GM19395 (cell line): ENCODE results near the gene SLC2A4RG.

Source experiments
- ATAC-seq: cut with Tn5 transposase; IDR thresholded peaks from one replicate; pipeline ENCODE4 v1.9.1; 2021; ENCODE audit warnings: mild to moderate bottlenecking, moderate library complexity; ENCODE audit not compliant: unreplicated experiment

The SLC2A4RG gene

GRCh38 chr20:63738687-63739129, 868 bp upstream of the SLC2A4RG start:
- ATAC-seq, result no peak

DNA sequence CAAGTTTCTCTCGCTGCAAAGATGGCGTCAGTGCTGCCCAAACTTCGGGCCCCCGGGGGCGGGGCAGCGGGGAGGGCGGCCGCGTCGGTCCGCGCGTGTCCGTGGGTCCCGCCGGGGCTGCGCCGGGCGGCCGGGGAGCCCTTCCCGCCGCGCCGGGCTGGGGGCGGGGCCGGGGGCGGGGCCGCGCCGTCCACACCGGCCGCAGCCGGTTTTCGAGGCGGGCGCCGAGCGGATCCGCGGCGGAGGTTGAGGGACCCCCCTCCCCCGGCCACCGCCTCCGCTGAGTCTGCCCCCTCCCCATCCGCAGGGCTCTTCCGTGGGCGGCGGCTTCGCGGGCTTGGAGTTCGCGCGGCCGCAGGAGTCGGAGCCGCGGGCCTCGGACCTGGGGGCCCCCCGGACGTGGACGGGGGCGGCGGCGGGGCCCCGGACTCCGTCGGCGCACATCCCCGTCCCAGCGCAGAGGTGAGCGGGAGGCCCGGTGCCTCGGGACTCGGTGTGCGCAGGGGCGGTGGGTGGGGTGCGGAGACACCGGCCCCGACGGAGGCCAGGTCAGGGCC, 572 bp downstream of the SLC2A4RG start:
- ATAC-seq, result no peak

GRCh38 chr20:63740627-63741353, 1.2 kb downstream of the SLC2A4RG start:
- ATAC-seq, result no peak

GRCh38 chr20:63741354-63741675, 1.7 kb downstream of the SLC2A4RG start:
- ATAC-seq, result no peak

DNA sequence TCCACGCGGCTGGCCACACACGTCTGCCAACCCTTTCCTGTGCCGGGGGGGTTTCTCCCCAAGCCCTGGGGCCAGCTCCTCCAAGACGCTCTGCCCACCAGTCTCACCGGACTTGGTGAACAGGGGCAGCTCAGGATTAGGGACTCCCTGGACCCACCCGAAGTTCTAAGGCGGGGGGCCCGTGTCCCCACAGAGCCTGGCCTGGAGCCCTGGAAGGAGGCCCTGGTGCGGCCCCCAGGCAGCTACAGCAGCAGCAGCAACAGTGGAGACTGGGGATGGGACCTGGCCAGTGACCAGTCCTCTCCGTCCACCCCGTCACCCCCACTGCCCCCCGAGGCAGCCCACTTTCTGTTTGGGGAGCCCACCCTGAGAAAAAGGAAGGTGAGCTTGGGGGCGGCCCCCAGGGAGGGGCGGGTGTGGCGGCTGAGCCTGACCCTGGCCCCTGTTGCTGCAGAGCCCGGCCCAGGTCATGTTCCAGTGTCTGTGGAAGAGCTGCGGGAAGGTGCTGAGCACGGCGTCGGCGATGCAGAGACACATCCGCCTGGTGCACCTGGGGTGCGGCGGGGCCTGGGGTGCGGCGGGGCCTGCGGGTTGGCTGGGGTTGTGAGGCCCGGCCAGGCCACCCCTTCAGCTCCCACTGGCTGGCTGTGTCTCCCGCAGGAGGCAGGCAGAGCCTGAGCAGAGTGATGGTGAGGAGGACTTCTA, 2.3 kb downstream of the SLC2A4RG start:
- no peak for ATAC-seq

GRCh38 chr20:63742381-63743024, 2.9 kb downstream of the SLC2A4RG start:
- ATAC-seq, result no peak

GRCh38 chr20:63743210-63743970, 3.8 kb downstream of the SLC2A4RG start:
- no peak for ATAC-seq

- ATAC-seq, result no peak
Observed at GRCh38 chr20:63744158-63744557, 4.6 kb downstream of the SLC2A4RG start.

GRCh38 chr20:63744574-63745423, 5.2 kb downstream of the SLC2A4RG start:
- ATAC-seq, result no peak

DNA sequence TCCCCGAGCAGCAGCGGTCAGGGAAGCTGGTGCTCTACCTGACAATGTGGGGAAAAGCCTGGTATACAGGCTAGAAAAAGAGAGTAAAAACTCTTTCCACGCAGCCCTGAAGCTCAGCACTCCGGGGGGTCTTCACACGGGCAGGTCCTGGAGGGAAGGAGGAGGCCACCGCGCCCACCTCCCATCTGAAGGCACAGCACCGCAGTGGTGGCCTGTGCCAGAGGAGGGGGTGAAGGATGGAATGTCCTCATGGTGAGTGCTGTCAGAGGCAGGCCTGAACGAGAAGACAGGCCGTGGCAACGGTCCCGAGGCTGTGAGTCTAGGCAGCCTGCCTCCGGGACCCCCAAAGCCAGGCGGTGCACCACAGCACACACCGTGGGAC, 5.8 kb downstream of the SLC2A4RG start:
- no peak for ATAC-seq

- ATAC-seq, result no peak
Observed at GRCh38 chr20:63745961-63746731, 6.6 kb downstream of the SLC2A4RG start.

GRCh38 chr20:63746751-63747315, 7.3 kb downstream of the SLC2A4RG start:
- no peak for ATAC-seq

GRCh38 chr20:63747622-63748069, 8.1 kb downstream of the SLC2A4RG start:
- no peak for ATAC-seq

- no peak for ATAC-seq
Observed at GRCh38 chr20:63748070-63748933, 8.7 kb downstream of the SLC2A4RG start.

GRCh38 chr20:63748934-63749270, 9.3 kb downstream of the SLC2A4RG start:
- ATAC-seq, result no peak

- no peak for ATAC-seq
Observed at GRCh38 chr20:63749597-63750508, 10.3 kb downstream of the SLC2A4RG start.

DNA sequence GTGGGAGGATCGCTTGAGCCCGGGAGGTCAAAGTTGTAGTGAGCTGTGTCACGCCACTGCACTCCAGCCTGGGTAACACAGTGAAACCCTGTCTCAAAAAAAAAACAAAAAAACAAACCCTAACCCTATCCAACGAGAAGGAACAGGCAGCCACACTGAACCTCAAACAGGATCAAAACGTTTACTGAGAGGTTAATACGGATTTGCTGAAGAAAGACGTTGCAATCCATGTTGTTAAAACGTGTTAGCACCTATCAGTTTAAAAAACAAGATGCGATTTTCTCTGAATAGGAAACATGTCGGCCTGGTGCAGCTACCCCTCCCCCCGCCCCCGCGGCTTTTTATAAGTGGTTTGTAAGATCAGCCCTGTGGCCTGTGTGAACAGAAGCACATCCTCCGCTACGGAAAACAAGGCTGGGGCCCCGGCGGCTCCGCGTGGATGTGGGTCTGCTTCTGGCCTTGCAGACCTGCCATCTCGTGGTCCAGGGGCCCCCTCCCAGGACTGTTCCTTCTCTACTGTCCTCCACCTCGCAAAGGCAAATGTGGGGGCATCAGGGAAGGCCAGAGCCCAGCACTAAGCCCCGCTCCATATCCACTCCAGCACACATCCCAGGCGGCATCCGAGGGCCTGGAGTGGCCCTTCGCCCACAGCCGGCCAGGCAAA, 11.4 kb downstream of the SLC2A4RG start:
- ATAC-seq, result no peak
